Dermis blood vessel endothelial cell (primary cell): ENCODE results near the gene PROKR2. TPM values are rescaled to one million over a fixed set of nuclear protein-coding genes. Genes with fewer than 3 reads are reported as not detected.

ENCODE experiments used
- DNase-seq: peaks from one replicate; pipeline ENCODE4 v3.0.0; 2010
- total RNA-seq: library from RNA; depleted of rRNA; stranded (reverse); fragments of >200 nt; gene quantifications from 2 replicates; pipeline ENCODE4 v1.2.3, GENCODE V29; 2014

The PROKR2 gene
- total RNA-seq, result not detected in 2 replicates

DNA sequence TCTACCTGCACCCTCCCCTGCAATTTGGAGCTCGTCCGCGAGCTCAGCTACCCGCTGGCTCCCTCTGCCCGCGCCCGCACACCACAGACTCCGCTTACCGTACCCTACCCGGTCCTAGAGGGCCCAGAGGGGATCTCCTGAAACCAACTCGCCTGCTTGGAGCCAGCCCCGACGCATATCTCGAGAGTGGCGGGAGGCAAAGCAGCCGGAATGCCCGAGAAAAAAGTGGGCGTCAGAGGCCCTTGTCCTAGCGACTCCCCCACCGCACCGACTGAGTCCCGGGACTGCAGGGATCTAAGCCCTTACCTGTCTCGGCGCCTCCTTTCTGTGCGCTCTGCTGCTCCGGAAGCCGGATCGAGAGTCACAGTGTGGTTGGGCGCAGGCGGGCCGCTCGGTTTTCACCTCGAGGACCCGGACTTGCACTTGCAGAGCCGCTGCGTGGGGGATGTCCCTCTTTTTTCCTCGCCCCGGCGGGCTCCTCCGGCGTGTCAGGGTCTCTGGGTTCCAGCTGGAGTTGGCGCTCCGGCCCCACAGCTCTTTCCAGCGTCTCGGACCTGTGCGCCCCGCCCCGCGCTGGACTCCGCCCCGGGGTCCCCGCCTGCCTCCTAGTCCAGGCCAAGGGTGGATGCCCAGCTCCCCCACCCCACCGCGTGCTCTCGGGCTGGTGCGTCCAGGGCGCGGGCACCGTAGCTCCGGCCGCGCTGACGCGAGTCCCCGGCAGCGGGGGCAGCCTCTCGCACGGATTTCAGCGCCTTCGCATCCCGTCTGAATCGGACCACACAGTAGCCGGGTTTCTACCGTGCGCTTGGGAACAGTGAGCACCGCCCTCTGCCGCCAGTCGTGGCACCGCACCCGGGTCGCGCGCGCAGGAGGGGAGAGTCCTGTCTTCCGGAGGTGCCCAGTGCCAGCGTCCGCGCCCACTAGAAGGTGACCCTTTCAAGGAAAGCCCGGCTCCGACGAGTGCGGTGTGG, at the start of gene PROKR2:
PROKR2 (minus strand) TSS at position 767 of the 971 bp plus-strand sequence. CDS start 2,585 bp downstream, outside the sequence.
- DNase-seq, result peak; percentile 21

- DNase-seq, result no peak
Observed at GRCh38 chr20:5364997-5365597, 48.3 kb upstream of the PROKR2 start.

GRCh38 chr20:5364136-5364821, 47.5 kb upstream of the PROKR2 start:
- no peak for DNase-seq

DNA sequence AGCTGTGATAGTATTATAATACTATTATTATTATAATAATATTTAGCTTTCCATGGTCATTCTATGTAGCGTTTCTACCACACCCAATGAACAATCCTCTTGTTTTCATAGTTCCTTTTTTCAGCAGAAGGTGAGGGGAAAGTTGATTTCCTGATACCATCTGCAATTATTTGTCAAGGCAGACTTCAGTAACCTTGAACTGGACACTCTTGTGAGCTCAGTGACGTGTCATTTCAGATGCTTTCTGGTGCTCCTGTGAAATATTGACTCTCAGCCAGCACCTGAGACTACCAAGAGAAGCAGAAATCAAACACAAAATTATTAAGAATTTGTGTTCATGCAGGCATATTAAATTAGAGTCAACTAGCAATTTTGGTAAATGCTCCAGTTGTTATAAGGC, 46.0 kb upstream of the PROKR2 start:
- DNase-seq, result no peak

- no peak for DNase-seq
Observed at GRCh38 chr20:5361176-5361575, 44.4 kb upstream of the PROKR2 start.

DNA sequence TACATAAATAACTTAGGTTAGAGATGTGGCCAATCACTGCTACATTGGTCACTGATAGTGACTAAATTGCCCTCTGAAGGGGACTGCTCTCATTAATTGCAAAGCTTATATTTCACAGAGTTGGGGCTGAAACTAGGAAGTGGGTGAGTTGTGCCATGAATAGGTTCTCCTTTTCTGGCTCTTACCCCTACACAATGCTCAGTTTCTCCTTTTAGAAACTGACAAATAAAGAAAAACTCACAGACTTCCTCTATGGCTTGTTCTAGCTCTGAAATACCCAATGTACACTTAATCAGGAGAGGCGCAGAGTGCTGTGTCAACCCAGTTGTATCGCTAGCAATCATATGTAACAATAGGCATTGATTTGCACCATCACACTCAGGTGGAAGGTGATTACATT, 41.2 kb upstream of the PROKR2 start:
- no peak for DNase-seq

GRCh38 chr20:5356941-5357340, 40.2 kb upstream of the PROKR2 start:
- peak; percentile 47 for DNase-seq

GRCh38 chr20:5354901-5355300, 38.1 kb upstream of the PROKR2 start:
- peak; percentile 9 for DNase-seq

DNA sequence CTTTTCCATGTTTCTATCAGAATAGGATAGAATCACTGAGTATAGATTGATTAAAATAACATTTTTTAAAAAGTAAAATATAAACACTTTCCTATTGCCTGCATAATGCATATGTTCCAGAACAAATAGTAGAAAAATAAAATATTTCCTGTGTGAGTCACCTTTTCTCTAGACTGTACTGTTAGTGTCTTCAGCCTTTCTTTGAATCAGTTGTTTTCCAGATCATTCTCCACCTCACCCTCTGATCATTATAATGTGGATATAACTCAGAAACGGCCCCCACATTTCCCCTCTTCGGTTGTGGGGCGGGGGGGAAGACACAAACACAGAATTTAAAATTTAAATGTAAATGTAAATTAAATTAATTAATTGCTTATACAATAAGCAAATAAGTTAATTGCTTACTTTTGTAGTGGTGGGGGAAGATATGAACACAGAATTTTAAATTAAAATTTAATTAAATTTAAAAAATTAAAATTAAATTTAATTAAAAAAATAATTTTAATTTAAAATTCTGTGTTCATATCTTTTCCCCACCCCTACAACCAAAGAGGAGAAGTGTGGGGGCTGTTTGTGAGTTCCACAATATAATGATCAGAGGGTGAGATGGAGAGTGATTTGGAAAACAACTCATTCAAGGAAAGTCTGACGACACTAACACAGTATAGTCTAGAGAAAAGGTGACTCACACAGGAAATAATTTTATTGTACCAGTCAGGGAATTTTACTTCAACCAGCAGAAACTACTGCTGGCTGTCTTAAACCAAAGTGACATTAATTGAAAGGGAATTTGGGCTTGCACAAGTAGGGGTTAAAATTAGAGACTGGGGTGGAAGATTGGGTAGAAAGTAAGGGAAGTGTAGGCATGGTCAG, 37.1 kb upstream of the PROKR2 start:
- DNase-seq, result peak; percentile 83

DNA sequence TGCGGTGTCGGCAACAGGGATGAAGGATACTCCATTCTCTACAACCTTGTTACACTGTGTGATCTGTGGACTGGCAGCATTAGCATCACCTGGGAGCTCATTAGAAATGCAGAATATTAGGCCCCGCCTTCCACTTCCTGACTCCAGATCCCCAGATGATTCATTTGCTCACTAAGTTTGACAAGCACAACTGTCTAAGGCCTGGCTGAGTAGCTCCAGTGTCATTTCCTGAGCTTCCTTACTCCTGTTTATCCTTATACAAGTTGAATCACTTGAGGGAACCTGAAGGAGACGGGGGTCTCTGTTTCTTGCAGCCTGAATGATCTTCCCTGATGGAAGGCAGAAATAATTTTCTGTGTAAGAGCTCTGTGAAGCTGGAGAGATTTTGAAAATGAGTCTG, 32.7 kb upstream of the PROKR2 start:
- DNase-seq, result peak; percentile 59

DNA sequence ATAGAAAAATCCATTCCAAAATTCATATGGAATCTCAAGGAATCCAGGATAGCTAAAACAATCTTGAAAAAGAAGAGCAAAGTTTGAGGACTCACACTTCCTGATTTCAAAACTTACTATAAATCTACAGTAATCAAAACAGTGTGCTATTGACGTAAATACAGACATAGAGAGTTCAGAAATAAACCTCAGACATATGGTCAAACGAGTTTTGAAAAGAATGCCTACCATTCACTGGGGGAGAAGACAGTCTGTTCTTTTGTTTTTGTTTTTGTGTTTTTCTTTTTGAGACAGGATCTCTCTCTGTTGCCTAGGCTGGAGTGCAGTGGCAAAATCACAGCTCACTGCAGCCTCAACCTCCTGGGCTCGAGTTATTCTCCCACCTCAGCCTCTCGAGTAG, 25.3 kb upstream of the PROKR2 start:
- DNase-seq, result no peak

DNA sequence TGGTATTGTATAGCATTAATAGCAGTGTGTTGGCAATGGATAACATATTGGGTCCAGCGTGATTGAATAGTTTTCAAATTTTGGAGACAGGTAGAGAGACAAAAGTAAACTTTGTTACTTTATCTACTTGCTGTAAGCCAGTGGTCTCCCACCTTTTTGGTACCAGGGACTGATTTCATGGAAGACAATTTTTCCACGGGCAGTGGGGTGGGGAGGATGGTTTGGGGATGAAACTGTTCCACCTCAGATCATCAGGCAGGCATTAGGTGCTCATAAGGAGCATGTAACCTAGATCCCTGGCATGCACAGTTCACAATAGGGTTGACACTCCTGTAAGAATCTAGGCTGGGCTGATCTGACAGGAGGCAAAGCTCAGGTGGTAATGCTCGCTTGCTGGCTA, 14.6 kb upstream of the PROKR2 start:
- DNase-seq, result no peak

DNA sequence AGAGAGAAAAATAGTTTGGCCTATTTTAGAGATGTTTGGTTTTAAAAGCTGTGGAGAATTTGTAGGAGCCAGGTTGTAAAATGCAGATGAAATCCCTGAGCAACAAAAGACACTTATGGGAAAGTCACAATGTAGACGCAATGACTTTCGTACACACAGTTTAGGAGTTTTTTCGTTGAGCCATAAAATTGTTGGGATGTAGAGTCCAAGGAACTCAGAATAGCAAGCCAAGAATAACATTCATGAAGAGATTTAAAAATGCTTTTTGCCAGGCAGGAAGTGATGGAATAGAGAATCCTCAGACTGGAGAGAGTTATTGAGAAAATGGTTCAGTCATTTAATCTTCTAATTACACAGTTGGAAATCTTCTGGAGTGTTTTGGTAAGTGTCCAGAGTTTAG, 11.5 kb upstream of the PROKR2 start:
- no peak for DNase-seq

DNA sequence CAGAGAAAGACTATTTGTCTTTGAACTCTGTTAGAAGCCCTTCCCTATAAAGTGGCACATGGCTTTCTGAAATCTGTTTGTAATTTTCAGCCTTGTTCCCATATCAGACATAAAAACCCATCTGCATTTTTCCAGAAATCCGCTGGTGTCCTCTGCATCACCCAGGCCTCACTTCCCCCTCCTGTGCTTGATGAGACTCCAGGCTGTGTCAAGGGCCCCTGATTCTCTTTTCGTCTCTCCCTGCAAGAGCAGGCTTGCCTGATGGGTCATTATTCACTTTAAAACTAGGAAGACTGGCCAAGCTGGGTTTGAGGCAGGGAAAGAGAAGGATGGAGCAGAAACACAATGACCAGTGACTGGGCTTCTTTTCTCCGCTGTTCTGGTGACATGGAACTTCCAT, 10.6 kb upstream of the PROKR2 start:
- no peak for DNase-seq

- no peak for DNase-seq
Observed at GRCh38 chr20:5315807-5316187, 957 bp downstream of the PROKR2 start.

- DNase-seq, result no peak
Observed at GRCh38 chr20:5313916-5314315, 2.8 kb downstream of the PROKR2 start.

DNA sequence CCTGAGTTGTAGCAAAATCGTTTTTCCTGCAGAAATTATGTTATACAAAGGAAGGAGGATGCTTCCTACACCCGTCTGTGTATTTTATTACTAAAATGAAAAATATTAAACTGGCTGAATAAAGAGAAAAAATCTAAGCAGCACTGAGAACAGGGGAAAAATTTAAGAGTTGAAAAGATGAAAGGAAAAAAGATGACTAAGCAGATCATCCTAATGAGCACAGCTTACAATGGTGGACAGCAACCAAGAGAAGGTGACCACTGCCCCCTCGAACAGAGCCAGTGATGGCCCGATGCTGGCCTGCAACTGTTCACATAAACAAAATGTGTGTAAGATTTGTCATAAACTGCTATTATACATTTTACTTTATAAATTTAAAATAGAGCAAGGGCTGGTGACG, 4.2 kb downstream of the PROKR2 start:
- DNase-seq, result no peak

DNA sequence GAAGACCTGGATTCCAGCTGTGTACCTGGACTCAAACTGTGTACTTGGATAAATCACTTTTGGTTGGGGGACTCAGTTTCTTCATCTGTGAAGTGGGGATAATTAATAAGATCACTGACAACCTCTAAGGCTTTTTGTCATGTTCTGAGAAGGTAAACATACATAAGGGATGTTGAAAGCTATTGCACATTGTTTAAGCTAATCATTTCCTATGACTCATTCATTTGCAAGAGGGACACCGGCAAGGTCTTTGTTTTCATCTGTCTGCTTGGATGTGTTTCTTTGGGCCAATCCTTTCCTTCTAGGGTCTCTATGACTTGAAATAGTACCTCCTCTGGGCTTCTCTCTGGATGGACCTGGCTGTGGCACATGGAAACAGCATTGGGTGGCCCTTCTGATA, 6.8 kb downstream of the PROKR2 start:
- peak; percentile 54 for DNase-seq

DNA sequence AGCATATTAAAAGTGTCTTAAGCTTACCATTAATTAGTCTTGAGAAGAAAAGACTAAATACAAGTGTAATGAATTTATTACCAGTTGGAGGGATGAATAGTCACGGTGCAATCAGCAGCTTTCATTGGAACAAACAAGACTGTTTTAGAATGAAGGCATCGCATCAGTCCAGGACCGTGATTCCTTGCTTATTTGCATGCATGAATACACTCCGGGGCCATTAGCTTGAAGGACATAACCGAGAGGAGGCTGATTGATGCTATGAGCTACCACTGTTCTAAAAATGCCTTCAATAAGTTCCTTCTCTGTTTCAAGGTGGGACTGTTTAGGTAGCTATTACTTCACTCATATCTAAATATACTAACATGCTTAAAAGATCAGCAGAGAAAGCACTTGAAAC, 17.9 kb downstream of the PROKR2 start:
- no peak for DNase-seq

GRCh38 chr20:5297280-5298004, 19.3 kb downstream of the PROKR2 start:
- DNase-seq, result no peak

- no peak for DNase-seq
Observed at GRCh38 chr20:5290596-5290995, 26.2 kb downstream of the PROKR2 start.

GRCh38 chr20:5282561-5282960, 34.2 kb downstream of the PROKR2 start:
- no peak for DNase-seq
